ELR (cell line): ENCODE results near the gene SYT15.

ENCODE experiments used
- DNase-seq: peaks from one replicate; pipeline ENCODE4 v3.0.0-alpha.2; 2015; ENCODE audit warnings: low read depth

Gene SYT15

DNA sequence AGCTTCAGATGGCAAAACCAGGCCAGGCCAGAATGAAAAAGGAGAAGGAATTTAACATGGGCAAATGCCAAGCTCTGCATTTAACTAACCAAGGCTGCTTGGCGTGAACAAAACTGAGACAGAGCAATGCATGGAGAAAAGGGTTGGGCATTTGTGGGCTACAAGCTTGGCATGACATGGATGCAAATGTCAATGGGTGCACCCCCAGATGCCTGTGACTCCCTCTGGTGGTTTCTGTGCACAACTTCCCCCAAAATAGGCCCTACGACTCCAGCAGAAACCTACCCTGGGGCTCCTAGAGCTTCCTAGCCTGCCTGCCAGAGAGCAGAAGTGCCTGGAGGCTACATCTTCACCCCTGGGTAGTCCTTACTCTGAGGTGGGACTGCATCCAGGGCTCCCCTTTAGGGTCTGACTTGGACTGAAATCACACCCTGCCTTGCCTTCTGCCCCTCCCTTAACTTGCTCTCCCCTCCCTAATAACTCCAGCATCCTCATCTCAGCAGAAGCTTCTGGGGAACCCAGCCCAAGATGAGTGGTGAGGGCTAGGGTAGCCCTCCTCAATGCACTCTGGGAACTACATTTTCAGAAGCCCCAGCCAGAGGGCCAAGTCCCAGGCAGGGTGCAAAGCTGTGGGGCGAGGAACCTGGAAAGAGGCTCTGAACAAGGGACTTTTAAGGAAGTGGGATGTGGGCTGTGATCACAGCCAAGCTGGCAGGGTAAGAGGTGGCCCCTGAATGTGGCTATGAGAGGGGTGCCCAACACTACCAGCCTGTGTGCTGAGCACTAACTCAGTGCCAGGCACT lies 33.7 kb upstream of the SYT15 start:
- peak; percentile 58 for DNase-seq

- no peak for DNase-seq
These were observed 32.9 kb upstream of the SYT15 start for GRCh38 chr10:46545861-46546590.

DNA sequence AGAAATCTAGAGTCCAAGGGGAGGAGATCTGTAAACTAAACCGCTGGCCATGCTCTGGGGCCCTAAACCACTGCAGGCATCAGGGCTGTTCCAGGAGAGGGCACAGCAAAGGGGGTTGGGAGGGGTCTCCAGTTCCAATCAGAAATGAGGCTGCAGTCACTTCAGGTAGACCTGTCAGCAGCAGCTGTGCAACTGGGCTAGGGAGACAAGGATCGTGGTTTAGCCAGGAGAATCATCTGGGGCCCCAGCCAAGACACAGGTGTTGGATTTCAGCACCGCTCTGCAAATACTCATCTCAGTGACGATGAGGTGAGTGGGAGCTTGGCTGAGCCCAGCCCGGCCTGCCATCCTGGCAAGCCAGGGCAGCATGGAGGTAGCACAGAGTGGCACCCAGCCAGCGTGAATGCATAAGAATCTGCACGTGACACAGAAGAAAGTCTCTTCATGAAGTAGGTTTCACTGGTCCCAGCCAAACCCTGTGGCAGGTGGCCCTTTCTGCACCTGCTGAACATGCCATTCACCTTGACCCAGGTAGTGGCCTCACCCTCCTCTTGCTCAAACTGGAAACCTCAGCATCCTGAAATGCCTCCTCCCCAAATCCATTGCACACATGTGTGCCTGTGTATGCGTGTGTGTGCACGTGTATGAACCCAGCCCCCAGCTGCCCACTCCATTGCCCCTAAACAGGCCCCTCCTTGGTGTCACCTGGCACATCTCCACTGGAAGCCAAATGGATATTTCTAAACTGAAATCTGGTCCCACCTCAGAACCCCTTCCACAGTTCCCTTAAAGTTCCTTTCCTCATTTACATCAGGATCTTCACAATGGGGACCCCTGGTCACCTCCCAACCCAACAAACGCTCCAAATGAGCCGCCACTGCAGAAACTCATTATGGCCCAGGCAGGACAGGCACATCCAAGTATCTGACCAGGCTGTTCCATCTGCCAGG lies 32.1 kb upstream of the SYT15 start:
- DNase-seq = no peak

DNA sequence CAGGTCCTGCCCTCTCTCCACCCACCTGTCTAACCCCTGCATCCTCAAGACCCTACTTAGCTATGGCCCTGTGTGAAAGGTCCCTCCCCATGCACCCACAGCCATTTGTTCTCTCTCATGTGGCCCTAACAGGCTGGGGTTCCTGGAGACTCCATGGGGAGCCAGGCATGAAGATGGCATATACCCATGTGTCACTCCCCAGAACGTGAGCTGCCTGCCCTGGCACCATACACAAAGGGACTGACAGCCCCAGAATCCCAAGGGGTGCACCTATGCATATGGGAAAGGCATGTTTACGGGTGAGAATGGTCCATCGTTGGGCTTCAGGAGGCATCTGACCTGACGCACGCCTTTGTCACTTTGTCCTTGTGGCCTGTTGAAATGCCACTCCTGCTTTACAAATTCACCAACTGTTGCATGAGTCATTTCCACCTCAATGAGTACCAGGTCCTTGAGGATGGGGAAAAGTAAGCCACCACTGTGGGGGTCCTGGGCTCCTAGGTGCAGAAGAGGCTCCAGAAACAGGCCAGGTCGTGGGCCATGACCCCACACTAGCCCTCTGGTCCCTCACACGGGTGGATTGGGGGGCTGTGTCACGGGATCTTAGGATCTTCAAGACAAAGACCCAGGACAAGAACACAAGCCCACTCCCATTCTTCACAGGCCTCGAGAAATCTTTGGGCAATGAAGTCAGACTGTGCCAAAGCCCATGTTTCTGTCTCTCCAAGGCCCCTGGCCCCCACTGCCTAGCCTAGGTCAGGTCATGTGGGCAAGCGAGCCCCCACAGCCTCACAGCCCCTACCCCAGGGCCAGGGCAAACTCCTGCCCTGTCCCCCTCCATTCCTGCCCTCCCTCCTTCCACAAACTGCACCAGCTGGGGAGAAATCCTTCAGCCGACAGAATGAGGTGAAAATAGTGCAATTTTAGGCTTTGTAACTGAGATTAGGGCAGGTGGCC lies 31.1 kb upstream of the SYT15 start:
- DNase-seq = no peak

GRCh38 chr10:46548498-46549090 lies 30.3 kb upstream of the SYT15 start:
- DNase-seq = peak; percentile 31

DNA sequence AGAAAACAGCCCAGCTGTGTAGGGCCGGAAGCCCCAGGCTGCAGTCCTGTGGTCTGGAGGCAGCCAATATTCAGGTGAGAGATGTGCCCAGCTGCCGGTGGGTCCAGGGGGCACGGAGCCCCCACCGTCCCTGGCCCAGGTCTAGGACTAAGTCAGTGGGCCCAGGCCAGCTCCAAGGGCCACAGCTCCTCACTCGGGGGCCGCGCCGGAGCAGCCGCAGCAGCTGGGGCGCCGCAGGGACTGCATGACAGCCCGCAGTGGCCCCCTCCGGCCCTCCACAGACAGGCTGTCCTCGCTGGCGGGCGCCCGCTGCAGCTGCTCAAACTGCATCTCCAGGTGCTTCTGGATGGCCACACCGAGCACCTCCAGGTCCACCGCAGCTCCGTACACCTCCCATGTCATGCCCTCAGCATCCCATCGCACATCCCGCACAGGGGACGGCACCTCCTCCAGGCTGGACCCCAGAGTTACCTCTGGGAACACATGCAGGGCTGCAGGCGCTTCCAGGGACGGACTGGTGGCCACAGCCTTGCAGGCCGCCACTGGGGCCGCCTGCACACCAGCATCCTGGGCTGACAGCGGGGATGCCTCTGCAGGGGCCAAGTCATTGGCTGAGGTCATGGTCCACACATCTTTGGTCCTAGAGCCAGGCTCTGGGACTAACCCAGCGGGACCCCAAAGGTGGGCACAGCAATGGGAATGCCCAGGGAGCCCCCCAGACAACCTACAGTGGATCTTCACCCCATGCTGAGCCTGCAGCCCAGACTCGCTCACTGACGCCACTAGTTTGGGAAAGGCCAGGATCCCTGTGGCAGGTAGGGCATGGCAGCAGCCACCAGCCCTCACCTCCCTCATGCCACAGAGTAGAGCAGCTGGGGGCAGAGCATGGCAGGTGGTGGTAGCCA lies 29.5 kb upstream of the SYT15 start:
- DNase-seq = no peak

- DNase-seq = no peak
These were observed 28.7 kb upstream of the SYT15 start for GRCh38 chr10:46550076-46550790.

- no peak for DNase-seq
These were observed 27.9 kb upstream of the SYT15 start for GRCh38 chr10:46550795-46551700.

GRCh38 chr10:46551701-46552525 lies 27.0 kb upstream of the SYT15 start:
- DNase-seq = no peak

DNA sequence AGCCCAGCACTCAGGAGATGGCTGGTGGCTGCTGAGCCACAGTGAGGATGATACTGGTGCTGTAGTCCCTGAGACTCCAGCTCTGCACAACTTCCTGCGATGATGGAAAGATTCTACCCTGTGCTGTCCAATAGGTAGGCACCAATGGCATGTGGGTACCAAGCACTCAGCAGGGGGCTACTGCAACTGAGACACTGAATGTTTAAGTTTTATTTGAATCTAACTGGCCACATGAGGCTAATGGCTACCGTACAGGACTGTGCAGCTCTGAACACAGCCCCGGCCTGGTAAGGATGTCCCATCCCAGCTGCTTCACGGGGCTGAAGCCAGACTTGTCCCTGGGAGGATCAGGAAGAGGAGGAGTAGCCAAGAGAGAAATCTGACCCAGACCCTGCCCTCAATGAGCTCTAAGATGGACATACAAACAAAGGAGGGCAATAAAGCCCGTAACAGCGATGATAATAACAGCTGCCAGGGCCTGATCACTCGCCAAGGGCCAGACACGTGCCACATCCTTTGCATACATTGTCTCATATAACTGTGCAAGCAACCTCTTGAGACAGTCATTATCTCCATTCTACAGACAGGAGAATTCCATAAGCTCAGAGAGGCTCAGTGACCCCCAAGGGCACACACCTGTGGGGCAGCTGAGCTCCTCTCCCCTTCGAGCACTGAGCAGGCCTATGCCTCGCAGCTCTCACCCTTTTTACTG lies 26.2 kb upstream of the SYT15 start:
- DNase-seq = no peak

- DNase-seq = no peak
These were observed 25.5 kb upstream of the SYT15 start for GRCh38 chr10:46553238-46554049.

DNA sequence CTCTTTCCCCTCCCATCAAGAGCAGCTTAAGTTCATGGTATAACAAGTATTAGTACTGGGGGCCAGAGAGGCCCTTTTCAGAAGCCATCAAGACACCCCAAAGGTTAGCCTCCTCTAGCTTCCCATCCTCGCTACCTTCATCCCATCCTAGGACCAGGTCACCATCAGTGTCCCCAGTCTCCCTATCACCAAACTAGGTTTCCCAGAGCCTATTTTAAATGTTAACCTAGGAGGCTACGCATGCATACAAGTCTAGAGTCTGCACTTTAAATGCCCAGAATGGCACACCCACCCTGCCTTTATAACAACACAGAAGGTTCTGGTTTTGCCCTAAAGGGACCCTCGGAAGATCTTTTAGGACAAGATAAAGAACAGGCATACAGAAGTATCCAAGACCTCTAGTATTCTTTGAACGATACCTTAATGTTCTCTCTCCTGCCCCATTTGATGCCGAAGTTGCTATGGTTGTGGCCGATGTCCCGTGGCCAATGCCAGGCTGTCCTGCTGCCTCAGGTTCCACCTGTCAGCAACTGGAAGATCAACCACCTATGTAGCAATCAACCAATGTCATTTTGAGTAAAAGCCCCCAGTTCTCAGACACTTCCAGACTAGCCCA lies 24.7 kb upstream of the SYT15 start:
- no peak for DNase-seq

- DNase-seq = no peak
These were observed 23.6 kb upstream of the SYT15 start for GRCh38 chr10:46555366-46555712.

- DNase-seq = no peak
These were observed 23.0 kb upstream of the SYT15 start for GRCh38 chr10:46555713-46556514.
